HG03432 (cell line): ENCODE measurements around the gene OXA1L.
"Not testable (repeated sequence)": the region's sequence is repeated elsewhere in the genome, so short reads cannot be mapped to it uniquely, and the experiment has no call there.

Source experiments
- ATAC-seq: cut with Tn5 transposase; IDR thresholded peaks from one replicate; pipeline ENCODE4 v1.9.1; 2021; ENCODE audit warnings: mild to moderate bottlenecking, moderate library complexity; ENCODE audit not compliant: unreplicated experiment

The OXA1L gene

GRCh38 chr14:22766457-22767322 lies at the start of gene OXA1L:
TSS of gene OXA1L (plus strand) at chr14:22766688. CDS start at chr14:22766702, 14 bp downstream.
- ATAC-seq = peak; percentile 79

DNA sequence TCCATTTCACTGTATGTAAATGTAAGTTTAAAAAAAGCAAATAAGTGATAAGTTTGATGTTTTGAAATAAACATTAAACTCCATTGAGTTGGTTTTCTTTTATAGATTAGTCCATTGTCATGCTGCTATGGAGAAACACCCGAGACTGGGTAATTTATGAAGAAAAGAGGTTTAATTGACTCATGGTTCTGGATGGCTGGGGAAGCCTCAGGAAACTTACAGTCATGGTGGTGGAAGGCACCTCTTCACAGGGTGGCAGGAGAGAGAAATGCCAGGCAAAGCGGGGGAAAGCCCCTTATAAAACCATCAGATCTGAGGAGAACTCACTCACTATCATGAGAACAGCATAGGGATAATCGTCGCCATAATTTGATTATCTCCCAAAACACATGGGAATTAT lies 48.4 kb upstream of the OXA1L start:
- ATAC-seq = no peak

GRCh38 chr14:22721213-22721612 lies 45.3 kb upstream of the OXA1L start:
- ATAC-seq = no peak

GRCh38 chr14:22723815-22724214 lies 42.7 kb upstream of the OXA1L start:
- no peak for ATAC-seq

GRCh38 chr14:22724847-22725246 lies 41.6 kb upstream of the OXA1L start:
- not testable (repeated sequence) for ATAC-seq

- not testable (repeated sequence) for ATAC-seq
Measured at GRCh38 chr14:22725374-22725773, 41.1 kb upstream of the OXA1L start.

GRCh38 chr14:22726012-22726411 lies 40.5 kb upstream of the OXA1L start:
- ATAC-seq = no peak

DNA sequence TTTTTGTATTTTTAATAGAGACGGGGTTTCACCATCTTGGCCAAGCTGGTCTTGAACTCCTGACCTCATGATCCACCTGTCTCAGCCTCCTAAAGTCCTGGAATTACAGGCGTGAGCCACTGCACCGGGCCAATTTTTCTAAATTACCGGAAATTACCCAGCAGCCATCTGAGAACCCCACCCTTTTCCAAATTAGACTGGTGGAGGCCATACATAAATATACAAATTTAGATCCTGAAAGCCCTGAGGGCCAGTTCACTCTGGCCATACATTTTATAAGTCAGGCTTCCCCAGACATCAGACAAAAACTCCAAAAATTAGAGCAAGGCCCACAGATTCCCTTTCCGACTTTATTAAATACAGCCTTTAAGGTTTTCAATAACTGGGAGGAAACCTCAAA lies 34.4 kb upstream of the OXA1L start:
- ATAC-seq = not testable (repeated sequence)

DNA sequence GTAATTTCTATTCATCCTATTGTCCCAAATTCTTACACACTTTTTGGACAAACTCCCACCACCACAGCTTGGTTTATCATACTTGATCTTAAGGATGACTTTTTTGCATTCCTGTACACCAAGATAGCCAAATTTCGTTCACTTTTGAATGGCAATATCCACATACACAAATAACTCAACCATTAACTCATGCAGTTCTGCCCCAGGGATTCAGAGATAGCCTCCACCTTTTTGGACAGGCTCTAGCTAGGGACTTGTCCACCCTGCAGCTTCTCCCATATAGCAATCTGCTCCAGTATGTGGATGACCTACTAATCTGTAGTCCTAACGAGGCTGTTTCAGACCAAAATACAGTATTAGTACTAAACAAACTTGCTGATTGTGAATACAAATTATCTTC lies 32.7 kb upstream of the OXA1L start:
- ATAC-seq = no peak

GRCh38 chr14:22735096-22735495 lies 31.4 kb upstream of the OXA1L start:
- ATAC-seq = no peak

DNA sequence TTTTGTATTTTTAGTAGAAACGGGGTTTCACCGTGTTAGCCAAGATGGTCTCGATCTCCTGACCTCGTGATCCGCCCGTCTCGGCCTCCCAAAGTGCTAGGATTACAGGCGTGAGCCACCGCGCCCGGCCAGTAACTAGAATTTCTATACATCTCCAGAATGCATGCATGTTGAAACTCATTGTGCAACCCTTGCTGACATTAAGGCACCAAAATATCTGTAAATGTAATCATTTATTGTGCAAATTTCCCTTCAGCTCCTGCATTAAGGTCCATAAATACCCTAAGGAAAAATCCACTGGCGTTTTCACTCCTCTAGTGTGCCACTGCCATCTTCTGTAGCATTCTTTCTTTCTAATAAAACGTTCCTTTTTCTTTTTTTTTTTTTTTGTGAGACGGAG lies 30.1 kb upstream of the OXA1L start:
- ATAC-seq = not testable (repeated sequence)

- ATAC-seq = peak; percentile 69
Measured at GRCh38 chr14:22737052-22737451, 29.4 kb upstream of the OXA1L start.

DNA sequence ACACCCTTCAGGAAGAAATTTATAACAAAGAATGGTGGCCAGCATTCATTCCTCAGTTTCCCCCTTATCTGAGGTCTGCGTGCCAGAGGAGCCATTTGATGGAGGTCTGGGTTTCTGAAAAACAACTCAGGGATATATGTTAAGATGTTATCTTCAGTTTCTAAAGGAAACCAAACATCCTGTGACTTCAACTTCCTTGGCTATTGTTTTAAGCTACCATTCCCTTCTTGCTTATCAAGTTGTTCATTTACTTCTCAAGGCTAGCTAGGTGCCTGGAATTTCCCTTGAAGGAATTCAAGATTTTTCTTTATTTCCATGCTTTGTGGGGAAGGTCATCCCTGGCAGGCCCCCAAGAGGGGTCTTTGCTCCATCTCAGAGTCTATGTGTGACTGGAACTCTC lies 27.1 kb upstream of the OXA1L start:
- ATAC-seq = no peak

- no peak for ATAC-seq
Measured at GRCh38 chr14:22740020-22740419, 26.5 kb upstream of the OXA1L start.

GRCh38 chr14:22747769-22748168 lies 18.7 kb upstream of the OXA1L start:
- no peak for ATAC-seq

DNA sequence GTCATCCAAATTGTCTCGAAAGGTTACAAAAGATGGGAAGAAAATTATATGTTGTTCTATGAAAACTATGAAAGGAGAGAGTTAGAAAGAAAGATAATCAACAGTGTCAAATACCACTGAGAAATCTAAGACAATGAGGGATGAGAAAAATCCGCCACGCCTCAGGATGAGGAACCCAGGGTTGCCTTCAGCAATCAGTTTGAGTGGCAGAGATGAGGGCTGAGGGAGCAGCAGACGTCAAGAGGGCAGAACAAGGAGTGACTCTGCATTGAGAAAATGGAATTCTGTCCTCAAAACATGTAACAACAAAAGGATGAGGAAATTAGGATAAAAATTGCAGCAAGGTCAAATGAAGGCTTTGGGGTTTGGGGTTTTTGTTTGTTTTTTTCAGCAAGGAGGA lies 18.3 kb upstream of the OXA1L start:
- ATAC-seq = no peak

- ATAC-seq = no peak
Measured at GRCh38 chr14:22748631-22749068, 17.8 kb upstream of the OXA1L start.

GRCh38 chr14:22752422-22752821 lies 14.1 kb upstream of the OXA1L start:
- ATAC-seq = no peak

- no peak for ATAC-seq
Measured at GRCh38 chr14:22753586-22753985, 12.9 kb upstream of the OXA1L start.

GRCh38 chr14:22757972-22758650 lies 8.4 kb upstream of the OXA1L start:
- not testable (repeated sequence) for ATAC-seq

DNA sequence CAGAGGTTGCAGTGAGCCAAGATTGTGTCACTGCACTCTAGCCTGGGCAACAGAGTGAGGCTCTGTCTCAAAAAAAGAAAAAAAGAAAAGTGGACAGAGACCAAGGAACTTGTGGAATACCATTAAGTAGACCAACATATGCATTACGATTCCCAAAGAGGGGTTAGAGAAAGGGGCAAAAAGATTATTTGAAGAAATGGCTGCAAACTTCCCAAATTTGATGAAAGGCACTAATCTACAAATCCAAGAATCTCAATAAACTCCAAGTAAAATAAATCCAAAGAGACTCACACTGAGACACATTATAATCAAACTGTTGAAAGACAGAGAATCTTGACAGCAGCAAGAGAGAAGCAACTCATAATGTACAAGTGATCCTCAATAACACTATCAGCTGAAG lies 4.8 kb upstream of the OXA1L start:
- ATAC-seq = no peak

GRCh38 chr14:22764382-22764781 lies 2.1 kb upstream of the OXA1L start:
- ATAC-seq = no peak
